H9 (cell line): ENCODE data around the gene CACNA2D3. TPM values are rescaled to one million over a fixed set of nuclear protein-coding genes. Genes with fewer than 3 reads are reported as not detected.

Experiments
- DNase-seq: peaks from one replicate; pipeline ENCODE4 v3.0.0-alpha.2; 2017
- H2AFZ ChIP-seq: one replicate; pipeline ENCODE4 v1.6.1; 2013; ENCODE audit warnings: mild to moderate bottlenecking, low read length, control low read depth, moderate library complexity
- H2AK5ac ChIP-seq: 2 replicates; pipeline ENCODE4 v1.6.1; 2013; ENCODE audit warnings: low read length, control low read depth, mixed read lengths; ENCODE audit not compliant: insufficient read length
- H2BK120ac ChIP-seq: one replicate; pipeline ENCODE4 v1.6.1; 2013; ENCODE audit warnings: low read depth, mild to moderate bottlenecking, low read length, control low read depth, inconsistent platforms; ENCODE audit not compliant: poor library complexity, severe bottlenecking
- H2BK12ac ChIP-seq: 2 replicates; pipeline ENCODE4 v1.6.1; 2013; ENCODE audit warnings: low read length, control low read depth, mixed read lengths, low read depth; ENCODE audit not compliant: insufficient read length
- H2BK15ac ChIP-seq: 2 replicates; pipeline ENCODE4 v1.6.1; 2013; ENCODE audit warnings: low read depth, low read length, control low read depth
- H2BK20ac ChIP-seq: one replicate; pipeline ENCODE4 v1.6.1; 2013; ENCODE audit warnings: low read depth, mild to moderate bottlenecking, low read length, control low read depth, inconsistent platforms; ENCODE audit not compliant: poor library complexity, severe bottlenecking
- H2BK5ac ChIP-seq: 2 replicates; pipeline ENCODE4 v1.6.1; 2013; ENCODE audit warnings: low read length, control low read depth, mixed read lengths; ENCODE audit not compliant: insufficient read length
- H3K14ac ChIP-seq: 2 replicates; pipeline ENCODE4 v1.6.1; 2013; ENCODE audit warnings: low read length, control low read depth; ENCODE audit not compliant: insufficient read depth
- H3K18ac ChIP-seq: 2 replicates; pipeline ENCODE4 v1.6.1; 2013; ENCODE audit warnings: low read depth, mild to moderate bottlenecking, mixed read lengths, low read length, control low read depth; ENCODE audit not compliant: insufficient read length
- H3K23ac ChIP-seq: 2 replicates; pipeline ENCODE4 v1.6.1; 2013; ENCODE audit warnings: low read length, control low read depth, mixed read lengths, low read depth; ENCODE audit not compliant: insufficient read length
- H3K23me2 ChIP-seq: 2 replicates; pipeline ENCODE4 v1.6.1; 2013; ENCODE audit warnings: low read depth, mild to moderate bottlenecking, mixed read lengths, low read length, control low read depth; ENCODE audit not compliant: insufficient read length, poor library complexity, severe bottlenecking
- H3K27ac ChIP-seq: 2 replicates; pipeline ENCODE4 v1.5.1; 2013; ENCODE audit warnings: low read length, control low read depth, mixed read lengths, low read depth; ENCODE audit not compliant: insufficient read length
- H3K27me3 ChIP-seq: 2 replicates; pipeline ENCODE4 v1.6.1; 2013; ENCODE audit warnings: low read length, control low read depth, inconsistent platforms; ENCODE audit not compliant: insufficient read depth
- H3K4ac ChIP-seq: 2 replicates; pipeline ENCODE4 v1.6.1; 2013; ENCODE audit warnings: low read depth, mild to moderate bottlenecking, control low read depth, inconsistent platforms, low read length, moderate library complexity
- H3K4me1 ChIP-seq: 2 replicates; pipeline ENCODE4 v1.6.1; 2013; ENCODE audit warnings: low read length, control low read depth, inconsistent platforms; ENCODE audit not compliant: insufficient read depth
- H3K4me2 ChIP-seq: 2 replicates; pipeline ENCODE4 v1.6.1; 2013; ENCODE audit warnings: low read length, control low read depth, mixed read lengths; ENCODE audit not compliant: insufficient read length, insufficient read depth
- H3K56ac ChIP-seq: 2 replicates; pipeline ENCODE4 v1.6.1; 2013; ENCODE audit warnings: low read depth, mild to moderate bottlenecking, mixed read lengths, low read length, control low read depth; ENCODE audit not compliant: insufficient read length
- H3K79me1 ChIP-seq: 2 replicates; pipeline ENCODE4 v1.6.1; 2013; ENCODE audit warnings: low read depth, mild to moderate bottlenecking, moderate library complexity, low read length, control low read depth, inconsistent platforms; ENCODE audit not compliant: insufficient read depth, poor library complexity, severe bottlenecking
- H3K79me2 ChIP-seq: 2 replicates; pipeline ENCODE4 v1.6.1; 2013; ENCODE audit warnings: low read length, control low read depth, inconsistent platforms; ENCODE audit not compliant: insufficient read depth
- H3K9ac ChIP-seq: 2 replicates; pipeline ENCODE4 v1.6.1; 2013; ENCODE audit warnings: low read length, control low read depth, mixed read lengths; ENCODE audit not compliant: insufficient read length; ENCODE audit errors: extremely low read depth
- H3K9me3 ChIP-seq: one replicate; pipeline ENCODE4 v1.6.1; 2013; ENCODE audit warnings: low read depth, low read length, inconsistent platforms; ENCODE audit not compliant: control insufficient read depth
- H3T11ph ChIP-seq: one replicate; pipeline ENCODE4 v1.6.1; 2013; ENCODE audit warnings: mild to moderate bottlenecking, low read length, control low read depth, inconsistent platforms
- H4K20me1 ChIP-seq: one replicate; pipeline ENCODE4 v1.6.1; 2013; ENCODE audit not compliant: control insufficient read depth, insufficient read length, insufficient read depth
- H4K5ac ChIP-seq: 2 replicates; pipeline ENCODE4 v1.6.1; 2013; ENCODE audit warnings: low read depth, mild to moderate bottlenecking, mixed read lengths, low read length, control low read depth; ENCODE audit not compliant: insufficient read length
- H4K8ac ChIP-seq: replicated peaks from 2 replicates; pipeline ENCODE4 v1.6.1; 2013; ENCODE audit warnings: low read length, control low read depth, mixed read lengths, low read depth; ENCODE audit not compliant: insufficient read length
- H4K91ac ChIP-seq: 2 replicates; pipeline ENCODE4 v1.6.1; 2013; ENCODE audit warnings: low read depth, mild to moderate bottlenecking, moderate library complexity, mixed read lengths, low read length, control low read depth; ENCODE audit not compliant: insufficient read length
- H3K27ac Mint-ChIP-seq, 3 experiments: 2 replicates in 2 of 3; 3 replicates in 1 of 3; pipeline ENCODE4 v1.8.0; 2020 to 2021; ENCODE audit warnings: mixed read lengths in 3 of 3, mild to moderate bottlenecking in 1 of 3, moderate library complexity in 1 of 3
- H3K27me3 Mint-ChIP-seq: 2 replicates; pipeline ENCODE4 v1.8.0; 2021; ENCODE audit warnings: low read depth, mild to moderate bottlenecking, moderate library complexity, mixed read lengths
- H3K36me3 Mint-ChIP-seq, 3 experiments: 2 replicates in 2 of 3; 3 replicates in 1 of 3; pipeline ENCODE4 v1.8.0; 2020 to 2021; ENCODE audit warnings: low read depth in 3 of 3, mixed read lengths in 3 of 3; ENCODE audit not compliant: insufficient read depth in 1 of 3
- H3K4me1 Mint-ChIP-seq, 2 experiments: 2 replicates each; pipeline ENCODE4 v1.8.0; 2020; ENCODE audit warnings: mixed read lengths in 2 of 2
- H3K4me3 Mint-ChIP-seq, 2 experiments: 2 replicates in 1 of 2; 3 replicates in 1 of 2; pipeline ENCODE4 v1.8.0; 2020 to 2021; ENCODE audit warnings: mild to moderate bottlenecking in 2 of 2, mixed read lengths in 2 of 2, moderate library complexity in 1 of 2
- H3K9me3 Mint-ChIP-seq, 2 experiments: 2 replicates in 1 of 2; 3 replicates in 1 of 2; pipeline ENCODE4 v1.8.0; 2020; ENCODE audit warnings: mild to moderate bottlenecking in 2 of 2, mixed read lengths in 2 of 2, moderate library complexity in 1 of 2
- CTCF ChIP-seq: fragments of 200-600 bp; sonication (generic); conservative IDR thresholded peaks from 3 replicates; pipeline ENCODE4 v1.8.0; 2021; ENCODE audit warnings: antibody characterized with exemption, mild to moderate bottlenecking
- WGBS: extraction: QIAGEN DNeasy Blood & Tissue Kit; methylation state at CpG from one replicate; pipeline ENCODE4 v1.1.7; 2013; ENCODE audit warnings: missing lambda C conversion rate, low lambda C conversion rate, mixed read lengths; ENCODE audit not compliant: insufficient read length; ENCODE audit errors: extremely low coverage; 5-methylcytosine and 5-hydroxymethylcytosine counted together
- total RNA-seq: library from RNA; stranded (reverse); gene quantifications from 2 replicates; pipeline ENCODE4 v1.2.1, GENCODE V29; 2021

Gene CACNA2D3
- total RNA-seq, 1 experiment from 2014 or later: 3.2 TPM

GRCh38 chr3:54262541-54262940, 140.2 kb downstream of the CACNA2D3 start:
- 0 out of 2 replicates have a peak, but pooled peaks cover 1% of the 10 kb centered on the region for H3K27me3 Mint-ChIP-seq
- no peak overlapping the region for H2AK5ac ChIP-seq
- no CpG with 5 or more reads among the region's 6 CpGs for WGBS

More at GRCh38 chr3:54262541-54262940, 140.2 kb downstream of the CACNA2D3 start:
- Histone ChIP-seq H4K91ac (no peak overlapping the region), H3K4me1 (no peaks in the 10 kb centered on the region), H3K27ac (no peak overlapping the region), H3K18ac (no peak overlapping the region), H3K56ac (no peak overlapping the region), H3K14ac (no peak overlapping the region), H3K79me1 (no peaks in the 10 kb centered on the region), H3K9ac (no peak overlapping the region), H3K23ac (no peak overlapping the region), H3K4me2 (no peak overlapping the region), H3K9me3 (no peaks in the 10 kb centered on the region), H3K79me2 (no peaks in the 10 kb centered on the region; the same call in 1 of the 2 replicates), H2BK12ac (no peak overlapping the region), H3K23me2 (no peaks in the 10 kb centered on the region), H2BK120ac (no peak overlapping the region), H4K5ac (no peak overlapping the region), H4K8ac (no peak overlapping the region), H2BK5ac (no peak overlapping the region), H3T11ph (no peak overlapping the region), H3K4ac (no peak overlapping the region), H2BK15ac (no peak overlapping the region), H4K20me1 (no peaks in the 10 kb centered on the region), H3K27me3 (no peaks in the 10 kb centered on the region), H2BK20ac (no peak overlapping the region), H2AFZ (no peak overlapping the region)
- Mint-ChIP-seq H3K9me3 (no peaks in the 10 kb centered on the region), H3K4me1 (no peaks in the 10 kb centered on the region), H3K4me3 (no peak overlapping the region), H3K36me3 (no peaks in the 10 kb centered on the region), H3K27ac (no peak overlapping the region)
- DNase-seq: no peak
- no peak for TF ChIP-seq CTCF
